ENCODE measurements around the gene SETD7.

GRCh38 chr4:139560406-139561104 is 4.5 kb upstream of the SETD7 start:
- TF ChIP-seq, protein P1, sequence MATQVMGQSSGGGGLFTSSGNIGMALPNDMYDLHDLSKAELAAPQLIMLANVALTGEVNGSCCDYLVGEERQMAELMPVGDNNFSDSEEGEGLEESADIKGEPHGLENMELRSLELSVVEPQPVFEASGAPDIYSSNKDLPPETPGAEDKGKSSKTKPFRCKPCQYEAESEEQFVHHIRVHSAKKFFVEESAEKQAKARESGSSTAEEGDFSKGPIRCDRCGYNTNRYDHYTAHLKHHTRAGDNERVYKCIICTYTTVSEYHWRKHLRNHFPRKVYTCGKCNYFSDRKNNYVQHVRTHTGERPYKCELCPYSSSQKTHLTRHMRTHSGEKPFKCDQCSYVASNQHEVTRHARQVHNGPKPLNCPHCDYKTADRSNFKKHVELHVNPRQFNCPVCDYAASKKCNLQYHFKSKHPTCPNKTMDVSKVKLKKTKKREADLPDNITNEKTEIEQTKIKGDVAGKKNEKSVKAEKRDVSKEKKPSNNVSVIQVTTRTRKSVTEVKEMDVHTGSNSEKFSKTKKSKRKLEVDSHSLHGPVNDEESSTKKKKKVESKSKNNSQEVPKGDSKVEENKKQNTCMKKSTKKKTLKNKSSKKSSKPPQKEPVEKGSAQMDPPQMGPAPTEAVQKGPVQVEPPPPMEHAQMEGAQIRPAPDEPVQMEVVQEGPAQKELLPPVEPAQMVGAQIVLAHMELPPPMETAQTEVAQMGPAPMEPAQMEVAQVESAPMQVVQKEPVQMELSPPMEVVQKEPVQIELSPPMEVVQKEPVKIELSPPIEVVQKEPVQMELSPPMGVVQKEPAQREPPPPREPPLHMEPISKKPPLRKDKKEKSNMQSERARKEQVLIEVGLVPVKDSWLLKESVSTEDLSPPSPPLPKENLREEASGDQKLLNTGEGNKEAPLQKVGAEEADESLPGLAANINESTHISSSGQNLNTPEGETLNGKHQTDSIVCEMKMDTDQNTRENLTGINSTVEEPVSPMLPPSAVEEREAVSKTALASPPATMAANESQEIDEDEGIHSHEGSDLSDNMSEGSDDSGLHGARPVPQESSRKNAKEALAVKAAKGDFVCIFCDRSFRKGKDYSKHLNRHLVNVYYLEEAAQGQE (IDR thresholded peaks at IDR 0.05; ENCODE audit: insufficient read depth in 1 of 2, low read depth in 2 of 2, low read length in 2 of 2), result no peak
- TF ChIP-seq POLR2AphosphoS5 (IDR thresholded peaks at IDR 0.05; ENCODE audit: low read depth, low read length) (no peak), FOXP2 (optimal IDR thresholded peaks at IDR 0.05; ENCODE audit: borderline replicate concordance, extremely low read depth, extremely low read length, insufficient read depth) (no peak), SIN3A (IDR thresholded peaks at IDR 0.05; ENCODE audit: borderline replicate concordance, insufficient read depth, low read length) (no peak), TAF1 (IDR thresholded peaks at IDR 0.05; ENCODE audit: borderline replicate concordance, insufficient read depth, low read length) (no peak)
